HG03066 (cell line): ENCODE results near the gene SCYGR5.
"Not testable (repeated sequence)": the region's sequence is repeated elsewhere in the genome, so short reads cannot be mapped to it uniquely, and the experiment has no call there.

Experiments
- ATAC-seq: cut with Tn5 transposase; IDR thresholded peaks from one replicate; pipeline ENCODE4 v1.9.1; 2021; ENCODE audit warnings: low read depth; ENCODE audit not compliant: unreplicated experiment

The SCYGR5 gene, protein sequence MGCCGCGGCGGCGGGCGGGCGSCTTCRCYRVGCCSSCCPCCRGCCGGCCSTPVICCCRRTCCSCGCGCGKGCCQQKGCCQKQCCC

DNA sequence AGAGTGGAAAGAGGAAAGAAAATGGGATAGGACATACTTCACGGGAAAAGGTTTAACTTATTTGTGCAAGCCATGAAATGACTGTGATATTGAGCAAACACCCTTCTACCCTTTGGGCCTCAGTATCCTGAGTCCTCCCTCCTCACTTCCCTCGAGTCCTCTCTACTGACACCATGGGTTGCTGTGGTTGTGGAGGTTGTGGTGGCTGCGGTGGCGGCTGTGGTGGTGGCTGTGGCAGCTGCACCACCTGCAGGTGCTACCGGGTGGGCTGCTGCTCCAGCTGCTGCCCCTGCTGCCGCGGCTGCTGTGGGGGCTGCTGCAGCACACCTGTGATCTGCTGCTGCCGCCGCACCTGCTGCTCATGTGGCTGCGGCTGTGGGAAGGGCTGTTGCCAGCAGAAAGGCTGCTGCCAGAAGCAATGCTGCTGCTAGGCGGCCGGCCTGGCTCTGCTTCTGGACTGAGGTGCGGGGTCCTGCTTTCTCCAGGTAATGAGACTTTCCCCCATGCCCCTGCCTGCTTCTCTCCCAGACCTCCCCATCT is at the start of gene SCYGR5:
TSS of gene SCYGR5 (plus strand) at position 174 of the 540 bp plus-strand sequence. CDS start at position 174, 0 bp downstream.
- ATAC-seq: not testable (repeated sequence)

DNA sequence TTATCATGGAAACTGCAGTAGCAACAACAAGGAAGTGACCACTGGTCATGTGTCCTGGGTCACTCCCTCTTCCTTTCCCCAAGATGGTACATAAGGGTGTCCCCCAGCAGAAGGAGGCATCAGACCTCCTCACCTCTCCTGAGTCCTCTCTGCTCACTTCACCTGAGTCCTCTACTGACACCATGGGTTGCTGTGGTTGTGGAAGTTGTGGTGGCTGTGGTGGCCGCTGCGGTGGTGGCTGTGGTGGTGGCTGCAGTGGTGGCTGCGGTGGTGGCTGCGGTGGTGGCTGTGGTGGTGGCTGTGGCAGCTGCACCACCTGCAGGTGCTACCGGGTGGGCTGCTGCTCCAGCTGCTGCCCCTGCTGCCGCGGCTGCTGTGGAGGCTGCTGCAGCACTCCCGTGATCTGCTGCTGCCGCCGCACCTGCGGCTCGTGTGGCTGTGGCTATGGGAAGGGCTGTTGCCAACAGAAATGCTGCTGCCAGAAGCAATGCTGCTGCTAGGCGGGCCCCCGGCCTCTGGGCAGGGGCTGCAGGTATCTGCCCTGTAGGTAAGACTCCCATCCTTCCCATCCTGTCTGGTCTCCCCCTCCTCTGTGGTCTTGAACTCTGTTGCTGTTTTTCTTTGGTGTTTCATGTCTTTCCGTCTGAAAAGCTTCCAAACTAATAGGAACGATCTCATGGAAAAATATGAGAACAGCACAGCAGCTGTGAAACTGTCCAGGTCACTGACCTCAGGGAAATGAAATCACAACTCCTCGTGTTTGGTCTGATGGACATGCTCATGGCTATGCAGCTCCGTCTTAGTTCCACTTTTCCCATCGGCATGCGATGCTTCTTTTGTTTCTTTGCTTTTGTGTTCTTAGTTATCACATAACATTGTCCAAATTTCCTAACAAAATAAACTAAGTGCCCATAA is 49.0 kb upstream of the SCYGR5 start, which contains the start of gene SCYGR4:
TSS of gene SCYGR4 (plus strand) at position 183 of the 915 bp plus-strand sequence. CDS start at position 183, 0 bp downstream.
- no peak for ATAC-seq

DNA sequence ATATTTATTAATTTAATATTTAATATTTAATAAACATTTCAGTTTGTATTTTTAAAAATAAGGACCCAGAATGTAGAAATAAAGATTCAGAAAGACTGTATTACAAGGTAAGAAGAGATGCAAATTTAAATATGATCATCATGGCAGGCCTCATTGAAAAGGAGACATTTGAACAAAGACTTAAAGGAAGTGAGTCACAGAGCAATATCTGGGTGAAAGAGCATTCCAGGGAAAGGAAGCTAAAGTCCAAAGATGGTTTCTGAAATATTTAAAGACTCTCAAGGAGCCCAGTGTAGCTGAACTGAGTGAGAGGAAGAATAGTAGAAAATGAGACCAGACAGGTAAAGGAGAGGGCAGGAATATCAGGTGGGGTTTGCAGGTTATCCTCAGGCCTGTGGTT is 43.4 kb upstream of the SCYGR5 start:
- ATAC-seq: no peak

DNA sequence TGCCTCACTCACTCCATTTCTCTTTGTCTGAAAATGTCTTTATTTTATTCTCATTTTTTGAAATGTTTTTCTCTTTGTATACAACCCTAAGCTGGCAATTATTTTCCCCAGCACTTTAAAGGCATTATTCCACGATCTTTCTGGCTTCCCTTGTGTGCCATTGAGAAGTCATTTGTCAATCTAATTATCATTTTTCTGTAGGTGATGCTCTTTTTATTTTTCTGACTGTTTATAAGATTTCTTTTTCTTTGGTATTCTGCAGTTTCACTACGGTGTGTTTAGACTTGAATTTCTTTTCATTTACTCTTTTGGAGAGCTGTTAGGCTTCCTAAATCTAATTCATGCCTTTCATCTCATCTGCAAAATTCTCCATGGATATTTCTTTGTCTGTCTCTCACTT is 41.2 kb upstream of the SCYGR5 start:
- no peak for ATAC-seq

DNA sequence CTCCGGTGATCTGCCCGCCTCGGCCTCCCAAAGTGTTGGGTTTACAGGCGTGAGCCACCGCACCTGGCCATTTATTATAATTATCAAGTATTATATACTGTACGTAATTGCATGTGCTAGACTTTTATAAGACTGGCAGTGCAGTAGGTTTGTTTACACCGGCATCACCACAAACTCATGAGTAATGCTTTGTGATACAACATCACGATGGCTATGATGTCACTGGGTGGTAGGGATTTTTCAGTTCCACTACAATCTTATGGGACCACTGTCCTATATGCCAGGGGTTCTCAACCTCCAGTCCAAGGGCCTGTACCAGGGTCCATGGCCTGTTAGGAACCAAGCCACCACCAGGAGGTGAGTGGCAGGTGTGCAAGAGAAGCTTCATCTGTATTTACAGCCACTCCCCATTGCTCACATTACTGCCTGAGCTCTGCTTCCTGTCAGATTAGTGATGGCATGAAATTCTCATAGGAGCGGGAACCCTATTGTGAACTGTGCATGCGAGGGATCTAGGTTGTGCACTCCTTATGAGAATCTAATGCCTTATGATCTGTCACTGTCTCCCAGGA is 39.9 kb upstream of the SCYGR5 start:
- no peak for ATAC-seq

DNA sequence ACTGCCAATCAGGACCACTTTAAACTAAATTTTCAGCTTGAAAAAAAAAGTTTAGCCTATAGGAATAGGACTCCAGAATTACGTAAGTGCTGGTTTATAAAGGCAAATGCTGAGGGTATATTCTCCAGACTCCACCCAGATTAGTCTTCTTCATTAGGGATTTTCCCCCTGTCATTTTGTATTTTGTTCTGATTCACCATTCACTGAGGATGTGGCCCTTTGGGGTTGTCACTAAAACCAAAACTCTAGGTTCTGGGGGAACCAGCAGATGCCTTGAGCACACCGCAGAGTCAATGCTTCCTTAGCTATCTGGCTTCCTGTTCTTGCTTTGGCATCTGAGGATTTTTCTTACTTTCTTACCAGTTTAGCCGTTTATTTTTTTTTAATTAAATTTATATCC is 38.8 kb upstream of the SCYGR5 start:
- ATAC-seq: peak; percentile 80

DNA sequence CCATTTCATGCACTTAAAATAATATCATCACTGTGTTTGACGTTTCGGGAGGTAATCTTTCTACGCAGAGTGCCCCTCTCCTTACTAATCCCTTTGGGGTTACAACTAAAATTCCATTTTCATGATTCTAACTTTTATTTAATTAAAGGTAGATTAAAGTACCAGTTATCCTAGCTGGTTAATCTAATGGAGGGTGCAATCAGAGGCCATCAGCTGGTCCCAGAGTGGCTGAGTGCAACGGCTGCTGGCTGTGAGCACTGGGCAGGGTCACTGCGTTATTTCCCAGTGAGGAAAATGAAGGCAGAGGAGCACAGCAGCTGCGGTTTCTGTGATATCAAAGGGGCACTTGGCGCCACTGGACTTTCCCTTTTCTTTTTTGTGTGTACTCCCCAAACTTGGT is 37.2 kb upstream of the SCYGR5 start:
- ATAC-seq: no peak

DNA sequence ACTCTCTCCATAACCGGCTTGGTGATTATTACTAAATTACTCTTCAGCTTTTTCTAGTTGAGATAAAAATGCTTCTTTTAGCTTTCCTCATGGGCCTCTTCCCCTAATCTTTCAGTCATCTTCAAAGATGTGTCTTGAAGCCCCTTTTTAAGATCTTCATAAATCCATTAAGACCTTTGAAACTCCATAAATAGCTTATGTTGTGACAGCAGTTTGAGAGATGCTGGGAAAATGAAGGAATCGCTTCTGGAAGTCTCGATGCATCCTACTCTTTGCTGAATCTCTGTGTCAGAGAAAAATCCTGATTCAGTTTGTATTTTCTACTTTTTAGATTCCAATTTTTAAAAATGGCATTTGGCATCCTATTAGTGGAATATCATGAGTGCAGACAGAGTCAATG is 36.3 kb upstream of the SCYGR5 start:
- no peak for ATAC-seq

DNA sequence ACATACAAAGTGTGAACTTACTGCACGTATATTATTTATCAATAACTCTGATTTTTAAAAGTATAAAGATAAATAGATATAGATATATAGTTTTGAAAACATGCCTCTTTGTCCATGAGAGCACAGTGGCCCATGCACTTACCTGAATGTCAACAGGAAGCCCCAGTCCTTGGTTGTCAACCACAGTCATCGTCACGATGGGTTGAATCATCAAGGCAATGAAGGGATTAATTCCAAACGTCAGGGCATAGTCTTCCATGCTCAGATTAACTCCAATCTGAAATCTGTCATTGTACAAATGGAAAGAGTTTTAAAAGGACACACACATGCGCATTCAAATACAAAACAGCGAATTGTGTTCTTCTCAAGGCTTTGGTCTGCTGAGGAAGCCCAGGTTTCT is 33.8 kb upstream of the SCYGR5 start:
- no peak for ATAC-seq

DNA sequence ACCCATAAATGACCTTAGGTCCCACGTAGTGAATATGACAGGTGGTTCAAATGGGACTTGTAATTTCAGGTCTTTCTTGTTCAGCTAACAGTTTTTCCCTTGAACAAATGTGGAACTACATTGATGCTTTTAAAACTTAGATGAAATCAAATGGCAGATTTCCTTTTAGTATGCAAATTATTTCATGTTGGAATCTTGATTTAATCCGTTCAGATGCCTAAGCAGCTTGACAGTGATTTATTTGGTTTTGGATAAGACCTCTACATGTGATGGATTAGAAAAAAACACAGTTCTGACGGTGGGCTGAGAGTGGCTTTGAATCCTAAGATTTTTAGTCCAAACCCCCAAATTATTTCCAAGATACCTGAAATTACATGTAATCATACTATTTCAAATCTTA is 32.4 kb upstream of the SCYGR5 start:
- ATAC-seq: no peak

DNA sequence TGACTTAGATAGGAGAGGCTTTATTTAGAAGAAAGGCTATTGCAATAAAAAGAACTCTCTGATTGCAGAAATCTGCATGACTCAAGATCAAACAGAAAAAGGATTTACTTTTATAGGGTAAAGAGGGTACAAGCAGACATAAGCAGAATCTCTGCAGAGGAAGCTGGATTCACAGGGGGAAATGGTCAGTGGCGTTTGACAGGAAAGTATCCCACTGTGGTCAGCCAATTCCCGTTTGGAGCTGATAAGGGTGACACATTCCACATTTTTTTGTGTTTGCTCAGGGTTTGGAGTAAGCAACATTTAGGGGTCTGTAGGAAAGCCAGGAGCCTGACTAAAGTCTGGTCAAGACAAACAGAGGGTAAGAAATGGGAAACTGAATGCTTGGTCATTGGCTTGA is 23.9 kb upstream of the SCYGR5 start:
- ATAC-seq: no peak

DNA sequence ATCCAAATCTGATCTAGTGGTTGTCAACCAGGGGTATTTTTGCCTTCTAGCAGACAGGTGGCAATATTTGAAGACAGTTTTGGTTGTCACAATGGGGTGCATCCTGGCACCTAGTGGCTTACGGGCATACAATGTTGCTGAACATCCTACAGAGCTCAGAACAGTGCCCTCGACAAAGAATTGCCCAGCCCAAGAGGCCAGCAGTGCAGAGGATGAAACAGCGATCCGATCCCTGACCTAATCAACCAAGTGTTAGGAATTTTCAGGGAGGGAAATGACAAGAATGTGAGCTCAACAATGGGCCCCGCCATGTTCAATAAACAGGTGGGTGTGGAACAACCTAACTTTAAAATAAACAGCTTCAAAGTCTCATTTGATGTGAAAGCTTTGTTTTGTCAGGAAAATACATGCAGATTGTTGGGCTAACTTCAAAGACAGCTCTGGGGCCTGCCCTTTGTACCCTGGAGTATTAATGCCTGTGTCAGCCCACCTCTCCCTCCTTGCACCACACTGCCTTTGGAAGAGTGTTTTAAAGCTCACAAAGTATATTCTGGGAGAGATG is 22.5 kb upstream of the SCYGR5 start:
- ATAC-seq: no peak

DNA sequence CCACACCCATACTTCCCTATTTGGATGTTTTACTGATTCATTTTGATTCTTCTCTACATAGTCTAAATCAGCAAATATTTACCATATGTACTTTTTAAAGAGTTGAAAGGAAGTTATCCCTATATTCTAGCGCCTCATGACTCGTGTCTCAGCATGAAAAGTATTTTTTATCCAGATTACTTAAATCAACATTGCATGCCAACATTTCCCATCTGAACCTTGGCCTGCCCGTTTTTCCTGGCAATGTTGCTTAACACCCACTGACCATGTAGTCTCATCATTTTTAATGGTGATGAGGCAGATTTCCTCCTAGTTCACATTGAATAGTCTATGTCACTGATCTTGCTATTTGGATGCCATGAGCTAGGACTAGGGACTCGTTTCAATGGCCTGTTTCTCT is 13.2 kb upstream of the SCYGR5 start:
- no peak for ATAC-seq

DNA sequence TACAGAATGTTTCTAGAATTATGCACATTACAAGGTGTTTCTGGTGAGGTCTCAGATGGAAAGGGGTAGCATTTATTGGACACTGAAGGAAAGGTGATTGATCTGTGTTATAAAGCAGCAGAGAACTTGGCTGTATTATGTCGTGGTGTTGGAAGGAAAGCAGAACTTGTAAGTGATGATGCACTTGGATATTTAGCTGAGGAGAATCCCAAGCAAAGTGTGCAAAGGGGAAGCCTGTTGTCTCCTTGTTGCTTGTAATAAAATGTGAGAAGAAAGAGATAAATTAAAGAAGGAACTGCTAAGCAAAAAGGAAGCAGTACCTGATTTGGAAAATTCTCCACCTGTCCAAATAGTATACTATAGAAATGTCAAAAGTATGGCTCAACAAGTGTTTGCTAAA is 12.2 kb upstream of the SCYGR5 start:
- ATAC-seq: no peak

DNA sequence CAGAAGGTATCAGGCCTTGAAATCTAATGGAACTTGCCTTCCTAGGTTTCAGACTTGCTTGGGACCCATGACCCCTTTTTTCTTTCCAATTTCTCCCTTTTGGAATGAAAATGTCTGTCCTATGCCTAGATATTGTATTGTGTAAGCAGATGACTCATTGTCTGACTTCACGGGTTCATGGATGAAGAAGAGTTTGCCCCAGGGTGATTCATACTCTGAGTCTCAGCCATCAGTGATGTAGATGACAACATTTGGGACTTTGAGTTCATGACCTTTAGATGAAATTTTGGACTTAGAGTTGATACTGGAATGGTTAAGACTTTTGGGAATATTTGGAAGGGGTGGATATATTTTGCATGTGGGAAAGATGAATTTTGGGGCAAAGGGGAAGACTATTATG is 11.2 kb upstream of the SCYGR5 start:
- no peak for ATAC-seq

DNA sequence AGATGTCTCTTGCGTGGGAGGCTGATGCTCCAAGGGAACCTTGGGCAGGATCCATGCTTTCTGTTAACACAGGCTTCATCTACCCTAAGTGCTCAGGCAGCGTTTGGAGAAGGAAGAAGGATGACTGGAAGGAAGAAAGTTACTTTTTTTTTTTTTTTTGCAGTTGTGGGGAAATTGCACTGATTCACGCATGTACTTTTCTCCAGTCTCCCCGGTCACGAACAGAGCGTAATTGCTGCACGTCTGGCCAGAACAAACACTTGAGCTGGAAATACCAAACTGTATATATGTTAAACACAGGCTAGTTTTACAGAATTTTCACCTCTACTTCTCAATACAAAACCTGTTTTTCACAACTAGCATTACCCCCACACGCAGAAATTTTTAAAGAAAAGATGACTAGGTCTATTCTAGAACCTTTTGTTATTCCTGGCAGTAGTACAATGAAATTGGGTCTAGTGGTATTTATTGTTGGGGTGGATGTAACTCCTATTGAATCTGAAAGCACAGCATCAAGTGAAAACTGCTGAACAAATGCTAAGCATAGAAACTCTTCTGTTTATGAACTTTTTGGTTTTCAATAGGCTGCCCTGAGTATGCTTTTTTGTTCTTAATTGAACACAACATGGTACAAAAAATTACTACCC is 9.3 kb upstream of the SCYGR5 start:
- no peak for ATAC-seq

DNA sequence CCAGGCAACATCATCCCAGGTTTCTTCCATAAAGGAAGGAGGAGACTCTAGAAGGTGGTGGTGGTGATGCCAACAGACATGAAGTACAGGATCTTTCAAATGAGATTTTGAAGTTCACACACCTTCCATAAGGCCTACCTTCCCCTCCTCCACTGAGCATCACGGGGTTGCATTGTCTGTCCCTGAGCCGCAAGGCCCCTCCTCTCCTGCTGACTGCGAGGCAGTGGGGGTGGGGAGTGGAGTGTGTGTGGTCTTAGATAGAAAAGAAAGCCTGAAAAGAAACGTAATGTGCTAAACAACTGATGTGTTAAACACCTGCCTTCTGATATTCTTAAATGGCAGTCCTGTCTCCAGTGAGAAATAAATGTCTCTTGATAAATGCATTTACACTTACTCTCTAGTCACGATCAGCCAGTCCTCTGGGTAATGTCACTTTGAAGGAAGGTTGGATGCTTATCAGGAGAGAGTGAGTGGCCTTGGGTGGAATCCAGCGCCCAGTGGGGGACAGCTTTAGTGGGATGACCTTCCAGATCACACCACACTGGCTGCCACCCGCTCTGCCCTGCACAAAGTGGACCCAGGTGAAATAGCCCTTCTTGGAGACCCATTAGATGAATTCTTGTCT is 5.5 kb upstream of the SCYGR5 start:
- no peak for ATAC-seq

DNA sequence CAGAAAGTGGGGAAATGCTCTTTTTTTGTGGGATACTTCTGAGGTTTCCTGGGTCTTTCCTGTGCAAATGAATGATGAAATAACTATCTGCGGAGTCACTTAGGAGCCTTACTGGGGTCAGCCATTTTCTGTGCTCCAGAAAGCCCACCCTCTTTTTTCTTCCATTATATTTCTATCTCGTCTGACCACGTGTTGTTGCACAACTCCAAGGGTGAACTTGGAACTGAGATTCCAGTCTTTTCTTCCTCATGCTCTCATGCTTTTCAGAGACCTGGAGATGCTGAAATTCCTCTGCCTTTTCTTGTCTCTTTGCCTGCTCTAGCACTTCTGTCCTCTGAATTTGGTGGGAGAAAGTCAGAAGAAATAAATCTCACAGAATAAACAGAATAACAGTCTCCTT is 4.8 kb upstream of the SCYGR5 start:
- ATAC-seq: no peak

DNA sequence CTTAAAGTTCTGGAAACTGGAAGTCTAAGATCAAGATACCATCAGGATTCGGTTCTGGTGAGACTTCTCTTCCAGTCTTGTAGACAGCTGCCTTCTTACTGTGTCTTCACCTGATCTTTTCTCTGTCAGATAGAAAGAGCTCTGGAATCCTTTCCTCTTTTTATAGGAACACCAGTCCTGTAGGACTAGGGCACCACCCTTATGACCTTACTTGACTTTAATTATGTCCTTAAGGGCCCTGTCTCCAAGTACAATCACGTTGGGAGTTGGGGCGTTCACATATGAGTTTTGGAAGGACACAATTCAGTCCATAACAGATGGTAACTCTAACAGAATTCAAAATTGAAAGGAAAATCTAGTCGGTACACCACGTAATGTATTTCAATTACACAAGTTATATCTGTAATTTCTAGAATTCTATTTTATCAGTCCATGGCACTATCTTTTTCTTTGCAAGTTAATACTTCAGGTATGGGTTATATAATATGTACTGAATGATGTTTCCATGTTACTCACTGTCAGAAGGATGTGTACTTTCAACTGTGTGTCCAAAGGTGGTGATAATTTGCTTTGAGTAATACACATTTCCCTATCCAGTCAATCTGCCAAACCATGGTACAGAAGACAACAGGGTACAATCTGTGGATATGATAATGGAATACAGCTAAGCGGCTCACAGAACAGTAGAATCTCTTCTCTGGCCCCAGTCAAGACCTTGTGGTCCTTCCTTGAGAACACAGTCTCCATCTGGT is 1.2 kb upstream of the SCYGR5 start:
- ATAC-seq: no peak
